GM19455 (cell line): ENCODE data around the gene SLC48A1.

Source experiments
- ATAC-seq: cut with Tn5 transposase; IDR thresholded peaks from one replicate; pipeline ENCODE4 v1.9.1; 2021; ENCODE audit not compliant: unreplicated experiment

SLC48A1 gene

DNA sequence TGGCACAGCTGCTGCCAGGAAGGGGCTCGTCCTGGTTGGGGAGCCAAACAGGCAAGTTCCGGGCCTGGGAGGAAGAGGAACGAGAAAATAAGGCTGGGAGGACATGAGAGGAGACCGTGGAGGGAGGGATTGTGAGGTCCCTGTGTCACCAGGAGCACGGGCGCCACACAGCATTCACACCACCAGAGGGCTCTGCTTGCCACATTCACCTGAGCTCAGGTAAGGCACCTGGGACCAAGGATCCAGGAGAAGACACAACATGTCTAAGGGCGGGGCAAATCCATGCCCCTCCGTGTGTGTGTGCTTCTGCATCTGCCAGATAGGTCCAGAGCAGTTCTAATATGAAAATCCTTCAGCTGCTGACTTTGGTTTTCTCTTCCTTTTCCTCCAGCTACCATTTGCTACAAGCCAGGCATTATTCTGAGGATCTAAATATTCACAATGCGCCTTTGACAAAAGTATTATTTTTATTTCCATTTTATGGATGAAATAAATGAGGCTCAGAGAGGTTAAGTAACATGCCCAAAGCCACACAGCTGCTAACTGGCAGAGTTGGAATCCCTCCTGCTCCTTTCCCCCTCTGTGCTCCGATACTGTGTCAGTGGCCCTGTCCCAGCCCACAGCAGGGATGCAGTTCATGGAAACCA is 28.9 kb upstream of the SLC48A1 start:
- no peak for ATAC-seq

DNA sequence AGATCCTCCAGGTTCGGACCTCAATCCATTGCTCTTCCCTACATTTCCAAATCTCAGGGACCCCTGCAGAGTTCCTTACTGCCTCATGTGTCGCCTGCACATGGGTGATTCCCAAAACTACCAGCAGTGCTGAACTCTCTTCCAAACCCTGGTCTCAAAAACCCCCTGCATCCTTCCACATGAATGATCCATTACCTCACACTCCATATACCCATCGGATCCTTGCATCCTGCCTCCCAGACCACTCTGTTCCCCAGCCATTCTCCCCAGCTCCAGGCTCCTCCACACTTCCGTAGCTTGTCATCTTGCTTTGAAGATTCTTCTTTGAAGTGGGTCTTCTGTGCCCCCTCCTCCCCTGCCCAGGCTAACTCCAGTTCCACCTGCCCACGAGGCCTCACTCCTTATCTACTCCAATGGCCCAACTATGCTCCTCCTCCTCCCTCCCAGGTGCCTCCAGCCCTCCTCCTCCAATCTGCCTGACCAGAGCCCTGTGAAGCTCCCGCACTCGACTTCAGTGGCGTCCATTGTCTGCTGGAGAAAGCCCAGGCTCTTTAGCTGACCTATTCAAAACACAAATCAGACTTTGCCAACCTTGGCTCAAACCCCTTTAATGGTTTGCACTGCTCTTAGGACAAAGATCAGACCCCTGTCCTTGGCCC is 28.1 kb upstream of the SLC48A1 start:
- no peak for ATAC-seq

DNA sequence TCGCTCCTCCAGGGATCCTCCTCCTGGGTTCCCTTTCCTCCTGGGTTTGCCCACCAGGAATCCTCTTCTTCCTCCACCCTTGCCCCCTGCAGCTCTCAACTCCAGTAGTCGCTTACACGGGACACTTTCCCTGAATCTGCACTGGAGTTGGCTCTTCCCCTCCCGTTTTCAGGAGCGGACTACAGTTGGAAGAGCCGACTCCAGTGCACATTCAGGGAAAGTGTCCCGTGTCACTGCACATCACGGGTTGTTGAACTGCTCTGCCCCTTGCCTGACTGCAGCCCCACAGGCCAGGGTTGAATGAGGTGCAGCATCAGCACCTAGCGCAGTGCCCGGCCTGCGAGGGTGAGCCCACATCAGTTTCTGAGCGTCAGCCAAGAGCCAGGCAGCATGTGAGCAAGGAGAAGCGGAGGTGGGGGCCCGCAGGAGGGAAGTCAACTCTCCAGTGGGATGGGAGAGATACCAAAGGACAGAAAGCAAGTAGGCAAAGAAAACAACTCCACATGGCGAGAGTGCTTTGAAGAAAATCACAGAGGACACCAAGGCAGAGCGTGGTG is 27.5 kb upstream of the SLC48A1 start:
- no peak for ATAC-seq

DNA sequence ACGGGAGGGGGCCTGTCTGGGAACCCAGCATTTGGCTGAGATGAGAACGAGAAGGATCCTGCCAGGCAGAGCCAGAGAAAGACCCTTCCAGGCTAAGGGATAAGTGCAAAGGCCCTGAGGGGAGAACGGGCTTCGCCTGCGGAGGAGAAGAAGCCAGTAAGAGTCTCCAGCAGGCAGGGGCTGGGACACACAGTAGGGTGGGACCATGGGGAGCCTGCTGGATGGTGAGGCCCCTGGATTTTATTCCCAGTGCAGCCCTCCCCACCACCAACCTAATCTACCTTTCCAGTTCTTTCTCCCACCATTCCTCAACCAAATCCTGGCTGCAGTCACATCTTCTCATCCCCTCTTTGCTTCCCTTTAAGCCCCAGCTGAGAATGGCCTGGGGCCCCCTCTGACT is 27.0 kb upstream of the SLC48A1 start:
- ATAC-seq: no peak

DNA sequence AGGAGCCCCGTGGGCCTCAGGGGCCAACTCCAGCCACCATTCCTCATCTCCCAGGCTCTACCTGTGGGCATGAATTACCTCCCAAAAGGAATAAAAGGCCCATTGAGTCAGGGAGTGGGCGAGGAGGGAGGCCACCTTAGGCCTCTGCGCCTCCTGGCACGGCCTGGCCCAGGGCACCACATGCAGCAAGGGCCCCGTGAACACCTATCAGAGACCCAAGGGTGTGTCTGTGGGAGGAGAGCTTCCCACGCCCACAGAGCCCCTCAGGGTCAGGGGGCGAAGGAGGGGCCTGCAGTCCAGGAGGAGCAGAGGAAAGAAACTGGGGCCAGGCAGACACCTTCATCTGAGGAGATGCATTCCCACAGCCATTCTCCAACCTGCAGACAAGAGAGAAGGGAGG is 26.5 kb upstream of the SLC48A1 start:
- ATAC-seq: no peak

DNA sequence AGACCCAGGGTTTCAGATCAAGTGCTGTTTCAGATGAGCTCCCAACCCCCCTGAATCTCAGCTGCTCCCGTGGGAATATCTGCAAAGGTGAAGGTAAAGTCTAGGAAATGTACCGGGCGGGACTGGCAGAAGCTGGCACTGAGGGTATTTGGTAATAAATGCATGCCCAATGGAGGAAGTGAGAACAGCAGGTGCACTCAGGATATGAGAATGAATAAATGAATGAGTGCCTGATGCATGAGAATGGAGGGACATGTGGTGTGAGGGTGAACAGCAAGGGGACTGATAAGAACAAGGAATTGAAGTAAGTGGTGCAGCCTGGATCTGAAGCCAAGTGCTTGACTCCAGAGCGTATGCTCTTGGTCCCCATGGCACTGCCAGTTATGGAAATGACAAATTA is 25.9 kb upstream of the SLC48A1 start:
- no peak for ATAC-seq

DNA sequence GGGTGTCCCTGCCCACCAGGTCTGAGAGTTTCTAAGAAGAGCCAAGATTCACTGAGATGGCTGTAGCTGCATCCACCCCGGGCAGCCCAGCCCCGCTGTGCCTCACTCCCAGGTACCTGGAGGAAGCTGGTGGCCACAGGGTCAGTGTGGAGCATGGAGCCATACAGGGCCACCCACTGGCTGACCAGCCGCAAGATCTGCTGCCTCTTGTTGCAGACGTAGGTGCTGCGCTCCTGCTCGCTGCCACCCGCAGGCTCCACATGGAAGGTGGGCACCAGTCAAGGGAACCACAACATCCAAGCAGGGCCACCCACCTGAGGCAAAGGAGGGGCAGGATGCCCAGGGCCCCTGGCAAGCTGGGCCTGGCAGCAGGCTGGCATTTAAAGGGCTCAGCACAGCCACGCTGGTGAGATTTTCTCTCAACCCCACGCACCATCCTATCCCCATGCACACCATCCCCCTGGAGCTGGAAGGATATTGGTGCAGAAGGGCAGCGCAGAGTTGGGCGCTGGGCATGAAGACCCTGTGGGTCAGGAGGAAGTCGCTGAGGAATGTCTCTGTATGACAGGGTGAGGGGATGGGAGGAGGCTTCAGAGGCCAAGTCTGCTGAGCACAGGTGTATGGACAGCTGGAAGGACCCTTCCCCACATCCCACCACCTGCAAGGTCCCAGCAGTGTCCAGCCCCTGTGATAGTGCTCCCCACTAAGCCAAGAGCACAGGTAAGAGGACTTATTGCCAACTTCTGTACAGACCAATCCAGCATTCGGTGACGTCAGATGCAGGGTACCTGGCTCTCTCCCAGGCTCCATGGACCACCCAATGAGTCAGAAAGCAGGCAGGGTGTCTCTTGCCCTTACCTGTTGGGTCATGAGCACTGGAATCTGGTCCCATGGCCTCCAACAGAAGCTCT is 25.2 kb upstream of the SLC48A1 start:
- no peak for ATAC-seq

DNA sequence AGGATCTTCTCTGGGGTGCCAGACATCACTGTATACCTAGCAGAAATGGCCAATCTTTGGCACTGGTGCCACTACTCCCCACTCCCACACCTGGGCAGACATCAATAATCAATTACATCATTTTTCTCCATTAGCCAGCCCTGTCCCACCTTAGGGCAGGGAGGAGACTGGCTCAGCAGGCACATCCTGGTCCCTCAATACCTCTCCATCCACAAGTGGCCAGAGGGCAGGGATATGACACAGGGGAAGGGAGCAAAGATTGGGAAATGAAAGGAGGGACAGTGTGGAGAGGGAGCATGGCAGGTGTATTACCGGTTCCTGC is 24.6 kb upstream of the SLC48A1 start:
- ATAC-seq: no peak

DNA sequence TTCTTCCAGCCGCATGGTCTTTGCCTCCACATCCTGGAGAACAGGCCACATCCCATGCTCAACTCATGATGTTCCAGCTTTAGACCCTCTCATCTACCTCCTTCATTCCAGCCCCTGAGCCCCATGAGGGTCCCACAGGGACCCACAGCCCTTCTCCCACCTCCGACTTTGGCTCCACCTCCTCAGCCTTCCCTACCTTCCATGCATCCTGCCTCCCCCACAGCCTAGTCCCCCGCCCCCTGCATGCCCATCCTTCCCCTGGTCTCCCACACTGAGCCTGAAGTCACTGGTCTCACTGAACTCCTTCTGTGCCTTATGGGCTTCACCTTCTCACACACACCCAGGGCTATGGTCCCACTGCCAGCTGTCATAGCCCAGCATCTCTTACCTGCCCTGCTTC is 24.1 kb upstream of the SLC48A1 start:
- no peak for ATAC-seq

DNA sequence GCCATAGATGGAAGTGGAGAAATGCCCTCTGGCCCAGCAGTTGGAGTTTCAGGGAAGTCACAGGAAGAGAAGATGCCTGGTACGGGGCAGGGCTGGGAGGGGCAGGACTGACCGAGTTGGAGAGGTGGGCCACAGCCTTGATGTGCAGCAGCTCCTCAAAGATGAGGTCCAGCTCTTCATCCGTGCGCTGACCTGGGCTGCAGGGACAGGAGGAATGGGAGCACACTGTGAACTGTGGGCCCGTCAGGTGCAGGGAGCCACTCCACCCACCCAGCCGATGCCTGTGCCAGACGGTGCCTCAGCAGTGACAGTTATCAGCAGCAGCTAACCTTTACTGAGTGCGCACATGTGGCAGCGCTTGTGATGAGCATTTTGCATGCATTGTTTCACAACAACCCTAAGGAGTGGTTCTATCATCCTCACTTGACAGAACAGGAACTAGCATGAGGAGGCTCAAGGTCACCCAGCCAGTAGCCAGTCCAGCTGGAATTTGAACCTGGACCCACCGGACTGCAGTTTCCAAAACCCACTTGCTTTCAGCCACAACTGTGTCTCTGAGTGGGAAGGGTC is 22.7 kb upstream of the SLC48A1 start:
- no peak for ATAC-seq

DNA sequence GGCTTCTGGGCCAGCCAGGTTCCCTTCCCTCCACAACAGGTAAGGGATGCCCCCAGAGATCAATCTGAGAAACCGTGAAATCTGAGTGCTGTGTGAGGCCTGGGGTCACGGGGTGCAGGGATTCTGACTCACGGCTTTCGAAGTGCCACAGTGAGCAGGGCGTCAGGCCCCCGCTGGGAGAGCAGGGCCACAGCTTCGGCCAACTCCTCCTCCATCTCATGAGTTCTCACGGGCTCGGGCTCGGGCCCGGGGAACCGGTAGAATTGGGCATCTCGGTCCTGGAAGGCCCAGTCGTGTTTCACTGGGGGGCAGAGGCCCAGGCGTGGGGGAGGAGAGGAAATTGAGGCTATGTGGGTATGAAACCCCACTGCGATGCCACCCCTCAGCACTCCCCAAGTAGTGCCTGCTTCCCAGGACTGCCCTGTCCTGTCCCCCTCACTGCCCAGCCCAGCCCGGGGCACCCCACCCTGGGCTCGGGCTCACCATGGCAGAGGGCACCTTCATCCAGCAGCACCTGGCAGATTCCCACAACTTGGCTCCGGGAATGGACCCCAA is 22.0 kb upstream of the SLC48A1 start:
- ATAC-seq: no peak

DNA sequence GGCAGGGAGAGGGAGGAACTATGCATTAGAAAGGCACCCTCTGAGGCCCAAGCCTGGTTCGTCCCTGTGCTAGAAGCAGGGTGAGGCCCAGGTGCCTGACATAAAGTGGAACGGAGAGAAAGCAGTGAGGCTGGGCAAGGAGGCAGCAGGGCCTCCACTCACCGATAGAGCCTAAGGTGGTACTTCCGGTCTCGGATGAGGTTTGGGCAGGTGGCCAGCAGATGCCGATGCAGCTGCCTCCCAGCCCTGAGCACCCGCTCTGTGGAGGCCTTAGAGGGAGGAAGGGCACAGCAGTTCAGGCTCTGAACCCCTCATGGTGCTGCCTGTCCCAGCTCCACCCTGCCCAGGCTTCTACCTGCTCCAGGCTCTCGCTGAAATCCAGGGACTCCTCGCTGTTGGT is 21.5 kb upstream of the SLC48A1 start:
- no peak for ATAC-seq

DNA sequence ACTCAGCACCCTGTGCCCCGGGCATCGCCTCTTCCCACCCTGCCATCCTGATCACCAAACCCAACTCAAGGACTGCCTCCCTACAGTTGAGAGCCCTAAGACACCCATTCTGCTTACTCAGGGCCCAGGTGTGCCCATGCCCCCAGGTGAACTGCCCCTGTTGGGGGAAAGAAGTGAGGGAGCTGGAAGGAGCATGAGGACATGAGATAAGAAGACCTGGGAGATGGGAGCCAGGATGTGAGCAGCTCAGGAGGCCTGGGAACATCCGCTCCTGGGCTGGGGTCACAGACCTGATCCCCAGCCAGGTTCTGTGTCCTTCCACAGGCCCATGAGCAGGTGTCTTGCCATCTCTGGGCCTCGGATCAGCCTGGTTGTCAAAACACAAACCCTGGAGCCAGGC is 20.9 kb upstream of the SLC48A1 start:
- no peak for ATAC-seq

DNA sequence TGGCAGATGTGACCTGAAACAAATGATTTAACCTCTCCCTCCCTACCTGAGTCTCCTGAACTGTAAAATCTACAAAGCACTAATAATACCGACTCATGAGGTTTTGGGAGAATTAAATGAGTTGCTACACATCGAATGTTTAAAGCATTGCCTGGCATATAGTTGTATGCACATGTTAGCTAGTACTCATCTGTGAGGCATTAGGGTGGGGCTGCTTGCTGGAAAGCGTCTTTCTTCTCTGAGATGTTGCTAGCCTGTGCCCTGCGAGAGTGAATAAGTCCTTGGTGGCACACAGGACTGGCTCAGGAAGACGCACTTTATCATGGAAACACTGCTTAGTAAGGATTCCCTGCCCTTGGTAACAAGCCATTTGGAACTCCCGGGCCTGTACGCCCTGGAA is 20.5 kb upstream of the SLC48A1 start:
- no peak for ATAC-seq

DNA sequence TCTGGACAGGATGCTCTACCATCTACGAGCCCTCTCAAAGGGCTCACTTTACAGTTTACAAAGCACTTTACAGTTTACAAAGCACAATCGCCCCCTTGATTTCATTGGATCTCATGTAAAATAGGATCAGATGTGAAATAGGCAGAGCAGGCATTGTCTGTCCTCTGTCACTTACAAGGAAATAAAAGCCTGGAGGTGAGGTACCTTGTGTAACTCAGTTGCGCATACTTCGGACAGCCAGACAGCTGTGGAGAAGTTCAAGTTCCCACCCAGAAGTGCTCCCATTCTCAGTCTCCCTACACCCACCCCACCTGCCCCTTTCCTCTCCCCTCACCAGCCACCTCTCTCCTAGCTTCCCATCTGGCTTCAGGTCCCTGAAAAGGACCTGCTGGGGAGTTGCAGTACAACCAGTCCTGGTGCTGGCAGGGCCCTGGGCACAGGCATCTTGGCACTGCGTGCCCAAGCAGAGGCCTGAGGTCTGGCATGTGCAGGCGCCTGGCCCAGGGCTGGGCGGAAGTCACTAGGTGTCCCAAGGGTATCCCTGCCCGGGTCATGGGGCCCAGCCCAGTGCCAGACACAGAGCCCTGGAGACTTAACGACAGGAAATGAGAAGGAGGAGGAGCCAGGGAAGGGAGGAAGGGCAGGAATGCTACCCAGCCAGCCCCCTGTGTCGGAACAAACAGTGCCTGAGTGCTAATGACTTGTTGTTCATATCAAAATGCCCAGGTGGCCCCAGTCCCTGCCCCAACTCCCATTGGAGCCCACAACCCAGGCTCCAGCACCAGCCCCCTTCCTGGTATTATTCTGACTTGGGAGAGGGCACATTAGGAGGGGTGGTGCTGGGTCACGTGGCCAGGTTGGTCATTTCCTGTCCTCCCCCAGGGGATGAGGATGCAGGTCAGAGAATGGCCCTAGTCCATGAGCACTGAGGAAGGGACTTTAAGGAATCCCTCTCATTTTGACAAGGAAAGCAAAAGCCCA is 19.7 kb upstream of the SLC48A1 start:
- no peak for ATAC-seq

DNA sequence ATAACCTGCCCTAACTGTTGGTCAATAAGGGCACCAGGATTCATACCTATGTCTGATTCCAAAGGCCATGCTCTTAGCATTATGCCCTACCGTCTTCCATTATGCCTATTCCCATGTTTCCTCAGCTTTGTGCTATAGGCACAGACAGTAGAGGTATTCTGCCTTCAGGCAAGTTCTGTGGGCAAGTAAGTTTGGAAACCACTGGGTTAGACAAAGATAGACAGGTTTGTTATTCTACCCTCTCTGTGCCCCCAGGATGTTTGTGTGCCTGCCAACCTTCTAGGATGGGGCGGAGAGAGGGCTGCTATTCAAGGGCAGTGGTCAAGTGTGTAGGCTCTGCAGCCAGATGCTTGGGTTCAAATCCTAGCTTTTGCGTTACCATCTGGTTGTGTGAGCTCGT is 18.9 kb upstream of the SLC48A1 start:
- ATAC-seq: no peak

DNA sequence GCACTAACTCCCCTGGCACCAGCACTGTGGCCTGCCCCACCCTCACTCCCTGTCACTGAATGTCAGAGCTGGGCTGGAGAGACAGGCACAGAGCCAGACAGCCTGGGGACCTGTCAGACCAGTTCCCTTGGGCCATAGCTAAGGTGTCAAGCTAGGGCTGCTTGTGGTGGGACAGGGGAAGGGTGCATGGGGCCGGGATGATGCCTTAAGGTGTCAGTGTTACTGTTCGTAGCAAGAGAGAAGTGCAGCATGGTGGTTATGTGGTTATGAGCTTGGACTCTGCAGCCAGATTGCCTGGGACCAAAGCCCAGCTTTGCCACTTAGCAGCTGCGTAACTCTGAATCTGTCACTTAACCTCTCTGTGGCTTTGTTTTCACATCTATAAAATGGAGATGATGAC is 18.2 kb upstream of the SLC48A1 start:
- ATAC-seq: peak; percentile 5

DNA sequence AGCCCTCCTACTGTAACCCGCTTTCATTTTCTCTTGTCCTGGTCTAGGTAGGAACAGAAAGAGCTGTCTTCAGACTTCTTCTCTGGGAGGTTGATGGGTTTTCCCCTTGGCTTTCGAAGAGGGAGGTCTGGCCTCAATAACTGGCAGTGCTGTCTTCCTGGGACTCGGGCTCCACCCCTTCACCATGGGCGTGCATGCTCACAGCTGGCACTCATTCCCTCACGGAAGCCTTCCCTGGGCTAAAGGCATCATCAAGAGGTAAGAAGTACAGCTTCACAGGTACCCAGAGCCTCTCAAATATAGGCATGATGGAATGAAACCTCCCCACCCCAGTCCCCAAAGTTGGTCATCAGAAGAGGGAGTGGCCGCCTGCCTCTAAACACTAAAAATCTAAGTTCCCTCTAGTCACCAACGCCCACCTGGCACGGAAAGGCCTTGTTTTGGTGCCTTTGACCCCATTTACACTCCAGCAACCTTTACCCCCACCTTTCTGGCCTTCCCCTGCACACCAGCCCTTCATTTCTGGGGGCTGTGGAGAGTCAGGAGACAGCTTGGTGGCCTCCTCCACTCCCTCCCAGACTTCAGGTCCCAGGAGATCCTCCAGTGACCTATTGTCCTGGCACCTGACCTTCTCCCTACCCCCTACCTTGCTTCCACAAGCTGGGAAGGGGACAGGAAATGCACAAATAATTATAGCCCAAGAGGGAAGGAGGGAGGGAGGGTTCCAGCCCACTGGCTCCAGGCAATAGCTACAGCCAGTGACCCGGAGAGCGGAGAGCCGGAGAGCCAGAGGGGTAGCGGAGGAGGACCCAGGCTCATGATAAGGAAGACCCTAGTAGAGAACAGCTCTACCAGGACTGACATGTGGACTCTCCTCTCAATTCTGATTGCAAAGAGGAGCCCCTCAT is 17.1 kb upstream of the SLC48A1 start:
- peak; percentile 70 for ATAC-seq

DNA sequence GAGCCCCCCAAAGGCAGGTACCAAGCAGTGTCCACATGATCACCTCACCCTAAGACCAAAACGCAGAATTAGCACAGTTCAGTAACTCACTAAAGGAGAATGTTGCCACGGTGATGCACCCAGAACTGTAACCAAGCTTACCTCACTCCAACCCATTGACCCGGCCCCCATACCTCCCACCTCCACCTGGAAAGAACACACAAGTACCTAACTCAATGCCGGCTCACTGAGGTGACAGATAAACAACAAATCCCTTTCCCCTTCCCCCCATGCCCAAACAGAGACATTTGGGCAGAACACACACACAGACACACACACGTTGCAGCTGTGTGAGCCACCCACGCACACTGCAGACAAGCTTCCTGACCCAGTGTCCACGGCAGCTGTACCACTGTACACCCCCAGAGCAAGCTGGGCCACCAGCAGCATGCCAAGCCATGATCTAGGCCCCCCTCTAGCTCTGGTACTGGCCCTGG is 15.6 kb upstream of the SLC48A1 start:
- no peak for ATAC-seq
